Raji (cell line): ENCODE results near the gene RACGAP1.
A peak's percentile ranks its signal among the peaks of the same experiment; 100 is the strongest.

Experiments used
- POLR2A ChIP-seq: IDR thresholded peaks from 2 replicates; pipeline ENCODE4 v1.6.1; 2011; ENCODE audit warnings: low read depth, low read length, control low read depth; ENCODE audit not compliant: insufficient read depth

Gene RACGAP1

GRCh38 chr12:50025187-50026059, at the start of gene RACGAP1:
TSS of gene RACGAP1 (minus strand) at chr12:50025494. CDS start at chr12:50016715, 8,779 bp downstream.
- peak; percentile 74 for TF ChIP-seq POLR2A

DNA sequence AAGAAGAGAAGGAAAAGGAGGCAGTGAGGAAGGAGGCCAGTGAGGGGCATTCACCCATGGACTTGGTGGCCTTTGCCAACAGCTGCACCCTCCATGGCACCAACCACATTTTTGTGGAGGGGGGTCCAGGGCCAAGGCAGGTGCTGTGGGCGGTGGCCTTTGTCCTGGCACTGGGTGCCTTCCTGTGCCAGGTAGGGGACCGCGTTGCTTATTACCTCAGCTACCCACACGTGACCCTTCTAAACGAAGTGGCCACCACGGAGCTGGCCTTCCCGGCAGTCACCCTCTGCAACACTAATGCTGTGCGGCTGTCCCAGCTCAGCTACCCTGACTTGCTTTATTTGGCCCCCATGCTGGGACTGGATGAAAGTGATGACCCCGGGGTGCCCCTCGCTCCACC, 48.4 kb upstream of the RACGAP1 start:
- TF ChIP-seq POLR2A: no peak

- TF ChIP-seq POLR2A: no peak
Observed at GRCh38 chr12:50073206-50073605, 47.9 kb upstream of the RACGAP1 start.

DNA sequence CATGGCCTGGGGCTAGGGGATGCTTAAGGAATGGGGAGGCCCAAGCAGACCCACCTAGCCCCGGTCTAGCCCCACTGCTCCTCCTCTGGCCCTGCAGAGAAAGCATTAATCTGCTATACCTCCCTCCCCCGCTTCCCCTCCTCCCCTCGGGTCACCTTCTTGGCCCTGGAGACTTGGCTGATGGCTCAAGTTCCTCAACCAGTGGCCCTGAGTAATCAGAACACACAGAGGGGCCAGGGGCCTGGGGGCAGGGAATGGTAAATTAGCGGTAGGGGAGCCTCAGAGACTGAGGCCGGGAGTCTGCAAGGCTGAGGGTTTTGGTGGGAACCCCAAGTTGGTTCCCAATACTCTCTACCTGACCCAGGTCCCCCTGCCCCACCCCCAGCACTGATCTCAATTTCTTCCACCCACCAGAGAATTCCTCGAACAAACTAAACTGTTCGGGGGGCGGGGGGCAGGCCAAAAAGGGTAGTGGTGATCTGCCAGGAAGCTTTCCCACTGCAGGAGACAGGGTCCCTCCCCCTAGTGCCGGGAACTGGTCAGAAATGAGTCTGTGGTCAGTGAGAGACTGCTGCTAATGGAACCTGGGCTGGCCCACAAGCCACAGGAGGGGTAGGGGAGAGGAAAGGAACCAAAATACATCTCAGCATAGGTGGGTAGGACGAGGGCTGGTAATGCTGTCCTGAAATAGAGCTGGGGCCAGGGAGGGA, 47.1 kb upstream of the RACGAP1 start:
- TF ChIP-seq POLR2A: no peak

DNA sequence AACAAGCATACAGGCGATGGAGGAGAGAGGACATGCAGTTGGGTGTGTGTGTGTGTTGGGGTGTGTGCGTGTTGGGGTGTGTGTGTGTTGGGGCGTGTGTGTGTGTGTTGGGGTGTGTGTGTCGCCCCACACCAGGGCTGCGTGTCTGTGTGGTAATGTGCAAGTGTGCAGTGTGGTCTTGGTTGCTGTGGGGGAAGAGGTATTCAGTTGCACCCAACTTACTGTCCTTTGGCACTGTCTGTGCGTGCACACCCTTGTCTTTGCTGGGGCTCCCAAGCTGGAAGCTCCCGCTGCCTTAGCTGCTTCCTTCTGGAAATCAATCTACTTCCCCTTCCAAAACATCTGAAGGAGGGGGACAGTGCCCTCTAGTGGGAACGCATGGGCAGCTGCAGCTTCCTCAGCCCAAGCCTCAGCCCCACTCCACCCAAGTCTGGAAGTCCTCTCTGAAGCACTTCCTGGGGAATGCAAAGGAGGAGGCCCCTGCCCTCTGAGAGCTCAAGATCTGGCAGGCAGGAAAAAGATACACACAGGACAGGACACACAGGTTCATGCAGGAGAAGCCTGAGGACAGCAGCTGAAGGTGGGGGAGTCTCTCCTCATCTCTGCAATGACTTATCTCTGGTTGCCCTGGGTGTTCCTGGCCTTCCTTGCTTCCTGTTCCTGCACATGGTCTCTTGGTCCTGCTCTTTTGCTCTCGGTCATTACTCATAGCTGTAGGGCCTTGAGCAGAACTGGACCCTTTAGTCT, 45.2 kb upstream of the RACGAP1 start:
- TF ChIP-seq POLR2A: no peak

DNA sequence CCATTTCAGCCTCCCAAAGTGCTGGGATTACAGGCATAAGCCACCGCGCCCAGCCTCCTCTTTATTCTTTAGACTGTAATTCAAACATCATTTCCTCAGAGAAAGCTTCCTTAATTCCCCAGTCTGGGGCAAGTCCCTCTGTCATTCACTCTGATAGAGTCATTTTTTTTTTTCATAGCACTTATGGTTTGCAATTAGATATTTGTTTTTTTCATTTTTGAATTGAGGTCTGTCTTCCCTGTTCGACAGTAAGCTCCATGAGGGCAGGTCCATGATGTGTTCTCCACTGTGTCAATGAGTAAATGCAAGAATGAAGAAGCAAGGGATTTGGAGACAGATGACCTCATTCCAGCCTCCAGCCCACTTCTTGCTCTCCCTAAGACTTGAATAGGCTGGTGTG, 44.2 kb upstream of the RACGAP1 start:
- no peak for TF ChIP-seq POLR2A

DNA sequence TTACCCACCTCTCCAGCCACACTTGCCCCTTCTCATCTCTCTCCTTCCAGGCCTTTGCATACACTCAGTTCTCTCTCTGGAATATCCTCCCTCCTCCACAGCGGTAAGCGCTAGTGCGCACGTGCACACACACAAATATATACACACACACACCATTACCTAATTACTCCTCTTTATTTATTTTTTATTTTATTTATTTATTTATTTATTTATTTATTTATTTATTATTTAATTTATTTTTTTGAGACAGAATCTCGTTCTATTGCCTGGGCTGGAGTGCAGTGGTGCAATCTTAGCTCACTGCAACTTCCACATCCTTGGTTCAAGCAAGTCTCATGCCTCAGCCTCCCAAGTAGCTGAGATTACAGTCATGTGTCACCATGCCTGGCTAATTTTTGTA, 43.8 kb upstream of the RACGAP1 start:
- TF ChIP-seq POLR2A: no peak

- TF ChIP-seq POLR2A: no peak
Observed at GRCh38 chr12:50066402-50066801, 41.1 kb upstream of the RACGAP1 start.

DNA sequence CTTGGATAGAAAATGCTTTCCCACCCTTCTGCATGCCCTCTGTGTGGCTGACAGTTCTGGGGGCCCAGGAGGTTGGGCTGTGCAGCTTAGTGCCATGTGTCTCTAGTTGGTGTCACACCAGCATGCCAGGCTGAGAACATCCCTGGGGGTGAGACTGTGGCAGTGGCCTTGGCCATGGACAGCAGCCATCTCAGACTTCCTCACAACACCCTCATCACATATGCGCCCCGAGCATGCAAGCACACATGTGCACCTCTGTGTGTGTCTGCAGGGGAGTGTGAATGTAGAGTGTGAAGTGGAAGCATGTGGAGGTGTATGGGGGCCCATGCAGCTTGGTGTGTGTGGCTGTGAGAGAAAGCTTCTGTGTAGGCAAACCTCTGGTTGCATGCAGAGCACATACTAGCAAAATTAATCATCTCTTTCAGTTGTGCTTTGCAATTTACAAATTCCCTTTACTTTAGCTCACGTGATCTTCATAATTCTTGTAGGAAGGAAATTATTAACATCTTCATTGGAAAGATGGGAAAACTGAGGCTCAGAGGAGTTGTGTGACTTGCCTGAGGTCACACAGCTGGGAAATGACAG, 40.5 kb upstream of the RACGAP1 start:
- TF ChIP-seq POLR2A: no peak

GRCh38 chr12:50062728-50063460, 37.6 kb upstream of the RACGAP1 start:
- TF ChIP-seq POLR2A: no peak

GRCh38 chr12:50061946-50062686, 36.8 kb upstream of the RACGAP1 start:
- no peak for TF ChIP-seq POLR2A

- TF ChIP-seq POLR2A: no peak
Observed at GRCh38 chr12:50061171-50061570, 35.9 kb upstream of the RACGAP1 start.

GRCh38 chr12:50060120-50060468, 34.8 kb upstream of the RACGAP1 start:
- TF ChIP-seq POLR2A: no peak
